HepG2 (cell line): ENCODE measurements around the gene MRPL43. TPM values are rescaled to one million over a fixed set of nuclear protein-coding genes. Genes with fewer than 3 reads are reported as not detected.
A peak's percentile ranks its signal among the peaks of the same experiment; 100 is the strongest.

ENCODE experiments used
- ATAC-seq: fragments of 200-7000 bp; cut with Tn5 transposase; 3 replicates; pipeline ENCODE4 v1.9.1; 2020; ENCODE audit warnings: mild to moderate bottlenecking, moderate library complexity
- BruUV-seq: library from RNA; stranded (reverse); fragments of 400-500 nt; replicated peaks from 2 replicates; lab custom pipeline; 2021; lab: Mats Ljungman, UMichigan
- CTCF ChIA-PET: fragments of 300-600 bp; formaldehyde crosslinking; extraction: SDS; loops from one replicate; lab custom pipeline; 2021; ENCODE audit warnings: low total read pairs, inconsistent platforms, low intra/inter-chr PET ratio; lab: Yijun Ruan, JAX
- POLR2A ChIA-PET: fragments of 350-600 bp; sonication (Branson Sonifier 250); formaldehyde crosslinking; loops from one replicate; lab custom pipeline; 2020; ENCODE audit warnings: antibody characterized with exemption, inconsistent platforms; lab: Yijun Ruan, JAX
- DNase-seq: peaks from one replicate; pipeline ENCODE4 v3.0.0-alpha.2; 2015; ENCODE audit warnings: low spot score
- FAIRE-seq: peaks from 3 replicates; lab custom pipeline; 2011; peaks lifted over from hg19 to GRCh38; lab: Jason Lieb, UNC
- H2AFZ ChIP-seq: one replicate; pipeline ENCODE4 v1.6.1; 2011; ENCODE audit warnings: low read length, inconsistent platforms
- H3K27ac ChIP-seq: fragments of 300-600 bp; 3 replicates; pipeline ENCODE4 v1.8.0; 2011; ENCODE audit warnings: mixed run types, mild to moderate bottlenecking, mixed read lengths, low read length, inconsistent platforms; ENCODE audit not compliant: insufficient read depth; ENCODE audit errors: extremely low read length
- H3K27me3 ChIP-seq, 2 experiments: fragments of 200-600 bp in 1 of 2; 2 replicates in 1 of 2; 3 replicates in 1 of 2; pipeline versions ENCODE4 v1.6.0 to v1.8.0; 2011; ENCODE audit warnings: low read length in 2 of 2, mild to moderate bottlenecking in 2 of 2, moderate library complexity in 2 of 2, inconsistent platforms in 1 of 2; ENCODE audit not compliant: insufficient read depth in 2 of 2, control insufficient read depth in 1 of 2
- H3K36me3 ChIP-seq, 2 experiments: fragments of 200-600 bp in 1 of 2; replicated peaks in 1 of 2; 2 replicates in 1 of 2; 3 replicates in 1 of 2; pipeline versions ENCODE4 v1.5.1 to v1.8.0; 2011; ENCODE audit warnings: low read length in 2 of 2, inconsistent platforms in 1 of 2; ENCODE audit not compliant: insufficient read depth in 2 of 2, control insufficient read depth in 1 of 2
- H3K4me1 ChIP-seq: 2 replicates; pipeline ENCODE4 v1.5.1; 2012; ENCODE audit warnings: low read length, inconsistent platforms; ENCODE audit not compliant: insufficient read depth
- H3K4me2 ChIP-seq: 2 replicates; pipeline ENCODE4 v1.6.0; 2011; ENCODE audit warnings: low read depth, low read length, inconsistent platforms
- H3K4me3 ChIP-seq, 3 experiments: fragments of 200-600 bp in 1 of 3; sonication (generic), shearing (Covaris generic) in 1 of 3; replicated peaks in 1 of 3; 2 replicates each; pipeline ENCODE4 v1.5.1; 2011 to 2016; ENCODE audit warnings: low read length in 3 of 3, inconsistent platforms in 2 of 3, low read depth in 2 of 3, mild to moderate bottlenecking in 2 of 3, control low read depth in 1 of 3, mixed read lengths in 1 of 3; ENCODE audit not compliant: insufficient read depth in 1 of 3
- H3K79me2 ChIP-seq: one replicate; pipeline ENCODE4 v1.6.1; 2011; ENCODE audit warnings: low read length, inconsistent platforms; ENCODE audit not compliant: insufficient read depth
- H3K9ac ChIP-seq: 2 replicates; pipeline ENCODE4 v1.6.0; 2011; ENCODE audit warnings: mild to moderate bottlenecking, low read depth, low read length, inconsistent platforms; ENCODE audit not compliant: insufficient read depth
- H3K9me3 ChIP-seq: 2 replicates; pipeline ENCODE4 v1.5.1; 2012; ENCODE audit warnings: mild to moderate bottlenecking, low read length
- H4K20me1 ChIP-seq: 2 replicates; pipeline ENCODE4 v1.6.0; 2011; ENCODE audit warnings: inconsistent platforms, mild to moderate bottlenecking, low read length, moderate library complexity; ENCODE audit not compliant: insufficient read depth
- AGO2 ChIP-seq: fragments of 200-400 bp; formaldehyde crosslinking; optimal IDR thresholded peaks from 2 replicates; pipeline ENCODE3; 2017; ENCODE audit warnings: mild to moderate bottlenecking, low read depth, low read length, moderate library complexity
- ARID2 ChIP-seq: sonication (generic); formaldehyde crosslinking; IDR thresholded peaks from 2 replicates; pipeline ENCODE4 v1.8.1; 2022; ENCODE audit warnings: mild to moderate bottlenecking, missing genetic modification reagents, borderline replicate concordance
- FOXJ3 ChIP-seq: sonication (generic); formaldehyde crosslinking; IDR thresholded peaks from 2 replicates; pipeline ENCODE4 v1.4.0; 2020; ENCODE audit warnings: missing genetic modification reagents, mild to moderate bottlenecking, borderline replicate concordance
- JUND ChIP-seq: sonication (generic); formaldehyde crosslinking; IDR thresholded peaks from 2 replicates; pipeline ENCODE4 v1.8.0; 2022; ENCODE audit warnings: mild to moderate bottlenecking, missing genetic modification reagents
- KDM2A ChIP-seq: sonication (generic); formaldehyde crosslinking; IDR thresholded peaks from 2 replicates; pipeline ENCODE4 v1.4.0; 2020; ENCODE audit warnings: low read depth, missing genetic modification reagents, borderline replicate concordance
- PHF21A ChIP-seq: sonication (generic); formaldehyde crosslinking; IDR thresholded peaks from 2 replicates; pipeline ENCODE4 v1.5.0; 2020; ENCODE audit warnings: mild to moderate bottlenecking, missing genetic modification reagents
- POLR2A ChIP-seq, 2 experiments: IDR thresholded peaks; 2 replicates each; pipeline ENCODE4 v1.6.1; 2011; ENCODE audit warnings: low read depth in 2 of 2, low read length in 2 of 2, mild to moderate bottlenecking in 1 of 2, moderate library complexity in 1 of 2; ENCODE audit not compliant: insufficient read depth in 1 of 2
- POLR2G ChIP-seq: fragments of 200-400 bp; formaldehyde crosslinking; IDR thresholded peaks from 2 replicates; pipeline ENCODE4 v1.6.1; 2018; ENCODE audit warnings: mild to moderate bottlenecking, low read depth, low read length, moderate library complexity
- TOPORS ChIP-seq: sonication (generic); formaldehyde crosslinking; IDR thresholded peaks from 2 replicates; pipeline ENCODE4 v1.8.0; 2023; ENCODE audit warnings: mild to moderate bottlenecking, missing genetic modification reagents
- ZNF263 ChIP-seq: sonication (generic); formaldehyde crosslinking; IDR thresholded peaks from 2 replicates; pipeline ENCODE4 v1.4.0; 2020; ENCODE audit warnings: missing genetic modification reagents
- ZSCAN30 ChIP-seq: sonication (generic); formaldehyde crosslinking; IDR thresholded peaks from 2 replicates; pipeline ENCODE4 v1.5.0; 2020; ENCODE audit warnings: mild to moderate bottlenecking, missing genetic modification reagents
- WGBS: methylation state at CpG from one replicate; pipeline ENCODE4 v1.1.6; 2017; ENCODE audit warnings: low lambda C conversion rate; 5-methylcytosine and 5-hydroxymethylcytosine counted together
- in situ Hi-C: cut with HindIII; loops from 2 replicates; pipeline ENCODE4 v1.10.0; 2017; ENCODE audit warnings: low pct_unique_long_range_greater_than_20kb; ENCODE audit not compliant: extremely low pct_ligation_motif_present
- intact Hi-C: fragments of 100-400 bp; cut with micrococcal nuclease; formaldehyde crosslinking; loops from one replicate; pipeline ENCODE4 v1.10.0; 2022; ENCODE audit not compliant: unreplicated experiment
- polyA plus RNA-seq, 8 experiments: library from polyadenylated mRNA; depleted of rRNA in 3 of 8; stranded (reverse) in 7 of 8; unstranded in 1 of 8; fragments of >200 nt; fragmentation: Illumina TruSeq in 4 of 8; extraction: Trizol in 4 of 8; gene quantifications; 2 replicates each; pipeline versions ENCODE4 v1.2.1 to v1.2.3, GENCODE V29; 2011 to 2016; ENCODE audit warnings: low read depth in 4 of 8, missing spikeins in 1 of 8, mixed read lengths in 1 of 8; ENCODE audit not compliant: insufficient read depth in 1 of 8
- total RNA-seq, 5 experiments: library from RNA; depleted of rRNA; stranded (reverse); fragments of >200 nt; fragmentation: Illumina TruSeq; extraction: Trizol; gene quantifications; 2 replicates each; pipeline ENCODE4 v1.2.3, GENCODE V29; 2016; ENCODE audit warnings: low read depth in 1 of 5
- TF ChIP-seq, protein P1 (sequence below): sonication (generic); formaldehyde crosslinking; conservative IDR thresholded peaks from 2 replicates; pipeline ENCODE4 v1.8.0; 2022; ENCODE audit warnings: missing genetic modification reagents

MRPL43 gene
- total and polyA plus RNA-seq, 2 of the 13 experiments (the other 11 are each of a cell fraction or from before 2014, with no cell fraction given), result 71.0 to 73.7 TPM

DNA sequence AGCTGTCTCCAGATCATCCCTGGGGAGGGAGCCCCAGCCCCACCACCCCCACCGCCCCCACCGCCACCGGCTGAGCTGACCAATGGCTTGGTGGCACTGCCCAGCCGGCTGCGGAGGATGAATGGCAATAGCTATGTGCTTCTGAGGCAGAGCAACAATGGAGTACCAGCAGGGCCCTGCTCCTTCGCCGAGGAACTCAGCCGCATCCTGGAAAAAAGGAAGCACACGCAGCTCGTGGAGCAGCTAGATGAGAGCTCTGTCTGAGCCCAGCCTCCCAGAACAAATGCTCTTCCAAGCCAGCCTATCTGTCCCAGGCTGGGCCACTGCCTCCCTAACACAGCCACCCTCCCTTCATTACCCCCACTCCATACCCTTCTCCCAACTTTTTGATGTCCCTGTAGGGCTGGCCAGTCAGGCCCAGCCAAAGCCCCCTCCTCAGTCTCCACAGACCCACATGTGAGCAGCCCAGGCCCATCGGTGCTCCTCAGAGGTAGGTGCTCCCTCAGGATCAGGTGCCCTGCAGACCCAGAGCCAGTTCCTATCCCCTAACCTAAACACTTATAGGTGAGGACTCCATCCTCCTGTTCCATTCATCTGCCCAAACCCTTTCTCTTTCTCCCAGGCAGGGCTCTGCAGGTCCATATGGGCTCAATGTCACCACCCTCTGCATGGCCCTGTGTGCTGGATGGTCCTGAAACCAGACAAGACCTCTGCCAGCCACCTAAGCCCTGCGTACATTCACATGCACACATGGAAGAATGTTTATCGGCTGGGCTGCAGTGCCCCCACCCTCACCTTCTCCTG, 3.2 kb downstream of the MRPL43 start:
- no peak for DNase-seq
- Histone ChIP-seq H4K20me1 (no peaks in the 10 kb centered on the region), H3K27ac (no peak overlapping the region), H3K9me3 (no peaks in the 10 kb centered on the region), H3K9ac (no peak overlapping the region), H3K4me2 (no peak overlapping the region), H3K27me3 (no peaks in the 10 kb centered on the region; a peak in 1 of 5 replicates), H3K4me1 (peaks cover 34% of the 10 kb centered on the region), H3K79me2 (peaks cover 27% of the 10 kb centered on the region), H2AFZ (no peak overlapping the region), H3K36me3 (peaks cover 19 to 57% of the 10 kb centered on the region in 2 experiments), H3K4me3 (no peak overlapping the region)
- in situ Hi-C loops, result no loop called here
- ChIA-PET CTCF (interaction anchor here (1.3 kb wide), 1 partner anchor 29 kb away, joined by 4 read pairs; no protein-coding TSS in a partner anchor), POLR2A (interaction anchor here (0.5 to 23.0 kb wide), 4 partner anchors 7 to 77 kb away, joined by 3 to 277 read pairs (median 31); partner anchors contain the start of genes KAZALD1, LZTS2 and SEMA4G)
- WGBS, result 98% methylated on average over 12 of the region's 13 CpGs
- intact Hi-C loops, result no loop called here
- peak; percentile 51; the same call in 1 of the 2 replicates for TF ChIP-seq POLR2G
- TF ChIP-seq ARID2 (CRISPR knock-in tag), result no peak
- TF ChIP-seq AGO2, result peak; percentile 37
- no peak for TF ChIP-seq JUND (CRISPR knock-in tag)
- TF ChIP-seq ZNF263 (CRISPR knock-in tag), result peak; percentile 90
- TF ChIP-seq, protein P1, sequence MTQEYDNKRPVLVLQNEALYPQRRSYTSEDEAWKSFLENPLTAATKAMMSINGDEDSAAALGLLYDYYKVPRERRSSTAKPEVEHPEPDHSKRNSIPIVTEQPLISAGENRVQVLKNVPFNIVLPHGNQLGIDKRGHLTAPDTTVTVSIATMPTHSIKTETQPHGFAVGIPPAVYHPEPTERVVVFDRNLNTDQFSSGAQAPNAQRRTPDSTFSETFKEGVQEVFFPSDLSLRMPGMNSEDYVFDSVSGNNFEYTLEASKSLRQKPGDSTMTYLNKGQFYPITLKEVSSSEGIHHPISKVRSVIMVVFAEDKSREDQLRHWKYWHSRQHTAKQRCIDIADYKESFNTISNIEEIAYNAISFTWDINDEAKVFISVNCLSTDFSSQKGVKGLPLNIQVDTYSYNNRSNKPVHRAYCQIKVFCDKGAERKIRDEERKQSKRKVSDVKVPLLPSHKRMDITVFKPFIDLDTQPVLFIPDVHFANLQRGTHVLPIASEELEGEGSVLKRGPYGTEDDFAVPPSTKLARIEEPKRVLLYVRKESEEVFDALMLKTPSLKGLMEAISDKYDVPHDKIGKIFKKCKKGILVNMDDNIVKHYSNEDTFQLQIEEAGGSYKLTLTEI (CRISPR knock-in tag), result no peak
- peak; percentile 20; the same call in 1 of the 2 replicates for TF ChIP-seq PHF21A (CRISPR knock-in tag)
- peak; percentile 12 to 47; a peak in 3 of 4 replicates for TF ChIP-seq POLR2A (IDR thresholded peaks at IDR 0.05; ENCODE audit: insufficient read depth in 1 of 2, low read depth in 2 of 2, low read length in 2 of 2)
- no peak for TF ChIP-seq FOXJ3 (CRISPR knock-in tag)
- no peak for TF ChIP-seq TOPORS (CRISPR knock-in tag)
- TF ChIP-seq ZSCAN30, result 0 out of 2 replicates have a peak, but pooled peaks have one; percentile 1
- TF ChIP-seq KDM2A, result 0 out of 2 replicates have a peak, but pooled peaks have one; percentile 19
- BruUV-seq, result no TSS peak
- no peak for FAIRE-seq
- no peak for ATAC-seq
